BE2C (cell line): ENCODE measurements around the gene CORO2B. TPM values are rescaled to one million over a fixed set of nuclear protein-coding genes. Genes with fewer than 3 reads are reported as not detected.

ENCODE experiments used
- DNase-seq: peaks from one replicate; pipeline ENCODE4 v3.0.0-alpha.2; 2020
- H3K27me3 ChIP-seq: fragments of 250-450 bp; sonication (Bioruptor Pico); 2 replicates; pipeline ENCODE4 v1.5.1; 2020; ENCODE audit warnings: mild to moderate bottlenecking
- H3K36me3 ChIP-seq: fragments of 250-450 bp; sonication (Bioruptor Pico); 2 replicates; pipeline ENCODE4 v1.5.1; 2020; ENCODE audit warnings: mild to moderate bottlenecking
- H3K4me1 ChIP-seq: fragments of 250-450 bp; sonication (Bioruptor Pico); 2 replicates; pipeline ENCODE4 v1.5.1; 2020
- H3K4me3 ChIP-seq: 2 replicates; pipeline ENCODE4 v1.5.1; 2011; ENCODE audit warnings: low read depth, low read length
- H3K9me3 ChIP-seq: fragments of 250-450 bp; sonication (Bioruptor Pico); 2 replicates; pipeline ENCODE4 v1.5.1; 2020
- polyA plus RNA-seq: library from polyadenylated mRNA; unstranded; fragments of >200 nt; gene quantifications from one replicate; pipeline ENCODE4 v1.2.1, GENCODE V29; 2012; ENCODE audit warnings: low read depth, missing spikeins; ENCODE audit not compliant: insufficient read length, insufficient read depth
- TF ChIP-seq, protein P1 (sequence below): IDR thresholded peaks from 2 replicates; pipeline ENCODE4 v1.5.1; 2012; ENCODE audit warnings: mild to moderate bottlenecking, low read depth, low read length

Gene CORO2B
- 23.7 TPM for polyA plus RNA-seq

- H3K27me3 ChIP-seq: peaks cover 11% of the 10 kb centered on the region
- no peaks in the 10 kb centered on the region for H3K36me3 ChIP-seq
- H3K4me3 ChIP-seq: peak within 1 kb of the TSS; percentile 56
- TF ChIP-seq, protein P1, sequence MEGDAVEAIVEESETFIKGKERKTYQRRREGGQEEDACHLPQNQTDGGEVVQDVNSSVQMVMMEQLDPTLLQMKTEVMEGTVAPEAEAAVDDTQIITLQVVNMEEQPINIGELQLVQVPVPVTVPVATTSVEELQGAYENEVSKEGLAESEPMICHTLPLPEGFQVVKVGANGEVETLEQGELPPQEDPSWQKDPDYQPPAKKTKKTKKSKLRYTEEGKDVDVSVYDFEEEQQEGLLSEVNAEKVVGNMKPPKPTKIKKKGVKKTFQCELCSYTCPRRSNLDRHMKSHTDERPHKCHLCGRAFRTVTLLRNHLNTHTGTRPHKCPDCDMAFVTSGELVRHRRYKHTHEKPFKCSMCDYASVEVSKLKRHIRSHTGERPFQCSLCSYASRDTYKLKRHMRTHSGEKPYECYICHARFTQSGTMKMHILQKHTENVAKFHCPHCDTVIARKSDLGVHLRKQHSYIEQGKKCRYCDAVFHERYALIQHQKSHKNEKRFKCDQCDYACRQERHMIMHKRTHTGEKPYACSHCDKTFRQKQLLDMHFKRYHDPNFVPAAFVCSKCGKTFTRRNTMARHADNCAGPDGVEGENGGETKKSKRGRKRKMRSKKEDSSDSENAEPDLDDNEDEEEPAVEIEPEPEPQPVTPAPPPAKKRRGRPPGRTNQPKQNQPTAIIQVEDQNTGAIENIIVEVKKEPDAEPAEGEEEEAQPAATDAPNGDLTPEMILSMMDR: no peak
- no peaks in the 10 kb centered on the region for H3K9me3 ChIP-seq
- no peaks in the 10 kb centered on the region; the same call in 1 of the 2 replicates for H3K4me1 ChIP-seq
- DNase-seq: peak; percentile 74
Observed at GRCh38 chr15:68578980-68579935, at the start of gene CORO2B. TSS of gene CORO2B (plus strand) at chr15:68578993. CDS start at chr15:68579263, 270 bp downstream.

GRCh38 chr15:68531387-68532179 lies 47.2 kb upstream of the CORO2B start:
- no peak for DNase-seq
- Histone ChIP-seq H3K4me3 (no peak overlapping the region), H3K9me3 (no peaks in the 10 kb centered on the region), H3K36me3 (no peaks in the 10 kb centered on the region), H3K4me1 (no peaks in the 10 kb centered on the region; the same call in 1 of the 2 replicates), H3K27me3 (no peaks in the 10 kb centered on the region)
- TF ChIP-seq, protein P1: no peak

GRCh38 chr15:68536331-68537095 lies 42.3 kb upstream of the CORO2B start:
- no peak for DNase-seq
- Histone ChIP-seq H3K4me1 (no peaks in the 10 kb centered on the region), H3K9me3 (no peaks in the 10 kb centered on the region), H3K4me3 (no peak overlapping the region), H3K36me3 (no peaks in the 10 kb centered on the region), H3K27me3 (no peaks in the 10 kb centered on the region)
- TF ChIP-seq, protein P1: no peak

- no peaks in the 10 kb centered on the region for H3K9me3 ChIP-seq
- no peaks in the 10 kb centered on the region for H3K27me3 ChIP-seq
- H3K36me3 ChIP-seq: no peaks in the 10 kb centered on the region
- H3K4me3 ChIP-seq: no peak overlapping the region
- H3K4me1 ChIP-seq: no peaks in the 10 kb centered on the region
- DNase-seq: no peak
- TF ChIP-seq, protein P1: no peak
Observed at GRCh38 chr15:68537097-68537496, 41.7 kb upstream of the CORO2B start.

- no peak for DNase-seq
Observed at GRCh38 chr15:68537506-68537905, 41.3 kb upstream of the CORO2B start.

More at GRCh38 chr15:68537506-68537905, 41.3 kb upstream of the CORO2B start:
- Histone ChIP-seq H3K27me3 (no peaks in the 10 kb centered on the region), H3K4me3 (no peak overlapping the region), H3K36me3 (no peaks in the 10 kb centered on the region), H3K9me3 (no peaks in the 10 kb centered on the region), H3K4me1 (no peaks in the 10 kb centered on the region)
- TF ChIP-seq, protein P1: no peak
